Measurements from ENCODE around the gene PPP1R11. TPM values are rescaled to one million over a fixed set of nuclear protein-coding genes. Genes with fewer than 3 reads are reported as not detected.

Gene PPP1R11
- total and polyA plus RNA-seq, 2 of the 13 experiments (the other 11 are each of a cell fraction or from before 2014, with no cell fraction given): 32.1 to 58.9 TPM

- no peak for TF ChIP-seq LRRFIP1 (CRISPR knock-in tag; conservative IDR thresholded peaks at IDR 0.05)
- no peak for TF ChIP-seq JARID2 (CRISPR knock-in tag; IDR thresholded peaks at IDR 0.05; ENCODE audit: insufficient replicate concordance)
- TF ChIP-seq ZNF142 (CRISPR knock-in tag; IDR thresholded peaks at IDR 0.05): peak; percentile 95
- TF ChIP-seq HNRNPK (IDR thresholded peaks at IDR 0.05; ENCODE audit: low read depth, low read length, poor library complexity, severe bottlenecking): no peak
- TF ChIP-seq SIN3B (IDR thresholded peaks at IDR 0.05; ENCODE audit: low read length): peak; percentile 95
- TF ChIP-seq TP53 (CRISPR knock-in tag; conservative IDR thresholded peaks at IDR 0.05): peak; percentile 95
- peak; percentile 84 to 90 for TF ChIP-seq HMGXB4 (CRISPR knock-in tag; IDR thresholded peaks at IDR 0.05; ENCODE audit: borderline replicate concordance in 1 of 2, low read depth in 1 of 2)
- TF ChIP-seq ZMYM2 (CRISPR knock-in tag; IDR thresholded peaks at IDR 0.05): no peak; the same call in 1 of the 2 replicates
- TF ChIP-seq ZNF629 (CRISPR knock-in tag; conservative IDR thresholded peaks at IDR 0.05): peak; percentile 40; the same call in 1 of the 2 replicates
- TF ChIP-seq TBP (CRISPR knock-in tag; IDR thresholded peaks at IDR 0.05): 0 out of 2 replicates have a peak, but pooled peaks have one; percentile 31
- no peak for TF ChIP-seq HMGA1 (CRISPR knock-in tag; conservative IDR thresholded peaks at IDR 0.05)
- TF ChIP-seq ATAD3A (CRISPR knock-in tag; IDR thresholded peaks at IDR 0.05): no peak
- TF ChIP-seq FOSL1 (CRISPR knock-in tag; IDR thresholded peaks at IDR 0.05; ENCODE audit: borderline replicate concordance): no peak
- peak; percentile 82; the same call in 1 of the 2 replicates for TF ChIP-seq ZBTB4 (CRISPR knock-in tag; IDR thresholded peaks at IDR 0.05; ENCODE audit: borderline replicate concordance)
Measured at GRCh38 chr6:30061092-30061857, 5.7 kb upstream of the PPP1R11 start, which contains the start of gene POLR1H (continued).
